Small intestine (tissue), 7 donors: ENCODE measurements around the gene TMIGD1. TPM values are rescaled to one million over a fixed set of nuclear protein-coding genes. Genes with fewer than 3 reads are reported as not detected.
A peak's percentile ranks its signal among the peaks of the same experiment; 100 is the strongest.

Experiments
- DNase-seq, 2 donors: peaks; one replicate each; pipeline versions ENCODE4 v3.0.0 to v3.0.0-alpha.2; 2013
- FAIRE-seq: peaks from 2 replicates; lab custom pipeline; 2012; peaks lifted over from hg19 to GRCh38; lab: Jason Lieb, UNC
- H3K27ac ChIP-seq, 3 donors: one replicate each; pipeline ENCODE4 v1.5.1; 2013; ENCODE audit warnings: low read length in 2 of 3, mild to moderate bottlenecking in 2 of 3, control low read depth in 1 of 3, inconsistent platforms in 1 of 3, low read depth in 1 of 3, moderate library complexity in 1 of 3
- H3K27me3 ChIP-seq, 3 donors: one replicate each; pipeline ENCODE4 v1.6.1; 2013; ENCODE audit warnings: low read length in 3 of 3, inconsistent platforms in 1 of 3; ENCODE audit not compliant: control insufficient read depth in 3 of 3, insufficient read depth in 3 of 3
- H3K36me3 ChIP-seq, 3 donors: one replicate each; pipeline ENCODE4 v1.6.1; 2013; ENCODE audit warnings: low read length in 3 of 3, inconsistent platforms in 1 of 3, low read depth in 1 of 3, mild to moderate bottlenecking in 1 of 3, moderate library complexity in 1 of 3; ENCODE audit not compliant: control insufficient read depth in 3 of 3, insufficient read depth in 2 of 3
- H3K4me1 ChIP-seq, 3 donors: one replicate each; pipeline ENCODE4 v1.6.1; 2013; ENCODE audit warnings: low read length in 2 of 3, inconsistent platforms in 1 of 3, low read depth in 1 of 3, mild to moderate bottlenecking in 1 of 3, moderate library complexity in 1 of 3; ENCODE audit not compliant: control insufficient read depth in 3 of 3, insufficient read depth in 2 of 3
- H3K4me3 ChIP-seq, 3 donors: one replicate each; pipeline ENCODE4 v1.5.1; 2013; ENCODE audit warnings: low read length in 3 of 3, control low read depth in 1 of 3, inconsistent platforms in 1 of 3, low read depth in 1 of 3, mild to moderate bottlenecking in 1 of 3, moderate library complexity in 1 of 3
- H3K9me3 ChIP-seq, 2 donors: one replicate each; pipeline ENCODE4 v1.6.1; 2013; ENCODE audit warnings: low read depth in 1 of 2, low read length in 1 of 2; ENCODE audit not compliant: control insufficient read depth in 2 of 2, insufficient read depth in 1 of 2
- WGBS, 3 donors: extraction: QIAGEN DNeasy Blood & Tissue Kit; methylation state at CpG; one replicate each; pipeline ENCODE4 v1.1.7; 2013; 5-methylcytosine and 5-hydroxymethylcytosine counted together
- polyA plus RNA-seq, 4 donors: library from polyadenylated mRNA; stranded (reverse) in 3 of 4; unstranded in 1 of 4; fragments of 200-250 nt in 3 of 4; fragments of 120-200 nt in 1 of 4; gene quantifications; one replicate each; pipeline versions ENCODE4 v1.2.1 to v1.2.3, GENCODE V29; 2013
- donor health status: healthy with polysubstance abuse.
- donor health status: control.
- donor health status: control.
- donor health status: Bipolar disorder and iron deficiency.
- donor health status: healthy.

TMIGD1 gene
- polyA plus RNA-seq, 4 donors: 0.13 to 134 (median 1.2) TPM

DNA sequence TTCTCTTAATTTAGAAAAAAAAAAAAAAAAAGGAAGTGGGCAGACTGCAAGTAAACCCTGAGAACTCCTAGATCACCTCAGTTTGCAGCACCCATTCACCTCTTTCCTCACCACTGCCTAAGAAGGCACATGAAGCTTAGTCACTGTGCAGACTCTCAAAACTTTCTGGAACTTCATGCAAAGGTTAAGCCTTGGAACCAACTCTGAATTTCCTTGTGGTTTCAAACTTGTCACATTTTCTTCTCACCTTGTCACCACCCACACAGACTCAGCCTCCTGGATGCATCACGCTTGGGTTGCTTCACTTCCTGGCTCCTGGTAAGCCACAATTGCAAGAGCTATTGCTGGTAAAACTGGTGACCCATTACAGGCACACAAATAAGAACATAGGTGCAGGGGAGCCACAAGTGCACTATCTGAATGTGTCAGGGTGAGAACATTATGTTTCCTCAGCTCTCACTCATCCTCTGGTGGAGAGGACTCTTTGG, 29.9 kb upstream of the TMIGD1 start:
- peaks cover 0 to 4% of the 10 kb centered on the region in 2 donors for H3K9me3 ChIP-seq
- FAIRE-seq (no peak), DNase-seq (peak in 1 of 2 donors; percentile 77)
- H3K36me3 ChIP-seq: no peaks in the 10 kb centered on the region
- H3K4me3 ChIP-seq: no peak overlapping the region
- H3K4me1 ChIP-seq: no peaks in the 10 kb centered on the region
- H3K27ac ChIP-seq: no peak overlapping the region
- no peaks in the 10 kb centered on the region for H3K27me3 ChIP-seq
- 47 to 57% (median 56%) methylated on average over 1 of the region's 1 CpG for WGBS, 3 donors

DNA sequence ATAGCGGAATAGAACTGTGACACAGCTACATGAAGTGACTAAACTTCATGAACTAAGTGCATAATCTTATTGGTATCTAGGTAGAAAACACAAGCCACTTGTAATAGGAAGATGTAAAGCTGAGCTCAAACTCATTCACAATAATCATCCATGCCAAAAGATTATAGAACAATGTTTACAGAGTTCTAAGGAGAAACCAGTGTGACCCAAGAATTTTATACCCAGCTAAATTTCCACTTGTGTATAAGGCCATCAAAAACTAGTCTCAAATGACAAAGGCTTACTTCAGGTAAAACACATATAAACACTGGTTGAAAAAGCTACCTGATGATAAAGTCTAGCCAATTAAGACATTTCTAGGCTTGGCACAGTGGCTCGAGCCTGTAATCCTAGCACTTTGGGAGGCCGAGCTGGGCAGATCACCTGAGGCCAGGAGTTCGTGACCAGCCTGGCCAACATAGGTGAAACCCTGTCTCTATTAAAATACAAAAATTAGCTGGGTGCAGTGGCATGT, 28.0 kb upstream of the TMIGD1 start:
- Histone ChIP-seq H3K9me3 (peaks cover 0 to 4% of the 10 kb centered on the region in 2 donors), H3K4me1 (peaks cover 0 to 6% (median 2%) of the 10 kb centered on the region in 3 donors), H3K36me3 (no peaks in the 10 kb centered on the region), H3K27me3 (no peaks in the 10 kb centered on the region), H3K4me3 (no peak overlapping the region), H3K27ac (no peak overlapping the region)
- 97 to 99% (median 99%) methylated on average over 4 of the region's 4 CpGs for WGBS, 3 donors
- DNase-seq (no peak), FAIRE-seq (no peak)

DNA sequence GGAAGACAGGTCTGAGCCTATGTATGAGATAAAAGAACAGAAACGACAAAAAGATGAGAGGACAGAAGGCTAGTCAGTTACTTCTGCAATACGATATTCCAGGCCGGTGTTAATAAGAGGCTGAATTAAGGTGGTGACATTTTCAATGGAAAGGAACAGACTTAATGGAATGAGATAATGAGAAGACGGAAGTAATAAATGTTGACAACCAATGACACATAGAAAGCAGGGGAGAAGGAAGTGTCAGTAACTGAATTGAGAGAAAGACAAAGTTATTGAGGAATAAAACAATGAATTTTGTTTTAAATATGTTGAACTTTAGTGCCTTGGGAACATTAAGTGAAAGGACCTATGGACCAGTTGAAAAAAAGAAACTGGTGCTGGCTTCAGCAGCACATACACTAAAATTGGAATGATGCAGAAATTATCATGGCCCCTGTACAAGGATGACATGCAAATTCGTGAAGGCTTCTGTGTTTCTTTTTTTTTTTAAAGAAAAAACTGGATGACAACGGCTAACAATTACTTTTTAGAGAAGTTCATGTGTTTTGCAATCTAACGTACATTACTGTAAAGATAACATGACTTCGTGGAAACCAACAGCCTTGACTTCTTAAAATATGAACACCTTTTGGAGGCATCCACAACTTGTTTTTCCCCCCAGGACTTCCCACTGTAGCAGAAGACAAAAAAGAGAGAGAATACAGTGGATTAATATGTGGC, 26.4 kb upstream of the TMIGD1 start:
- Histone ChIP-seq H3K27me3 (no peaks in the 10 kb centered on the region), H3K36me3 (no peaks in the 10 kb centered on the region), H3K4me1 (peaks cover 0 to 9% (median 2%) of the 10 kb centered on the region in 3 donors), H3K27ac (no peak overlapping the region), H3K9me3 (peaks cover 0 to 4% of the 10 kb centered on the region in 2 donors), H3K4me3 (no peak overlapping the region)
- WGBS, 3 donors: 70 to 77% (median 76%) methylated on average over 8 of the region's 8 CpGs
- FAIRE-seq: no peak
- no peak for DNase-seq

DNA sequence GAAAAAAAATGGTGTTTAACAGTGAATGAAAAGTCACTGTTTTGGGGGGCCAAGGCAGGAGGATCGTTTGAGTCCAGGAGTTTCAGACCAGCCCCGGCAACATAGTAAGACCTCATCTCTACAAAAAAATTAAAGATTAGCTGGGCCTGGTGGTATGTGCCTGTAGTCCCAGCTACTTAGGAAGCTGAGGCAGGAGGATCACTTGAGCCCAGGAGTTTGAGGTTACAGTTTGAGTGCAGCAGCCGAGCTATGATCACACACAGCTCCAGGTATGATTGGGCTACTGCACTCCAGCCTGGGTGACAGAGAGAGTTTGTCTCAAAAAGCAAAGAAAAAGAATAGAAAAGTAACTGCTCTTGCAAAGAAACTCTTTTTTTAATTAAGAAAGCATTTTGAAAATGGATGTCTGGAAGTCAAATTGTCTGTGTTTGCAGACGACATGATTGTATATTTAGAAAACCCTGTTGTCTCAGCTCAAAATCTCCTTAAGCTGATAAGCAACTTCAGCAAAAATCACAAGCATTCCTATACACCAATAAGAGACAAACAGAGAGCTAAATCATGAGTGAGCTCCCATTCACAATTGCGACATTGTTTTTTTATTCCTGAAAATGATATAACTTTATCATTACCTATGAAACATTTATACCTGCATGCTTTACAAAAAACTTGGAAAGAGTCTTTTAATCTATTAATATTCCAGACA, 24.4 kb upstream of the TMIGD1 start:
- DNase-seq: no peak
- 69 to 75% (median 74%) methylated on average over 5 of the region's 5 CpGs for WGBS, 3 donors
- no peak for FAIRE-seq

DNA sequence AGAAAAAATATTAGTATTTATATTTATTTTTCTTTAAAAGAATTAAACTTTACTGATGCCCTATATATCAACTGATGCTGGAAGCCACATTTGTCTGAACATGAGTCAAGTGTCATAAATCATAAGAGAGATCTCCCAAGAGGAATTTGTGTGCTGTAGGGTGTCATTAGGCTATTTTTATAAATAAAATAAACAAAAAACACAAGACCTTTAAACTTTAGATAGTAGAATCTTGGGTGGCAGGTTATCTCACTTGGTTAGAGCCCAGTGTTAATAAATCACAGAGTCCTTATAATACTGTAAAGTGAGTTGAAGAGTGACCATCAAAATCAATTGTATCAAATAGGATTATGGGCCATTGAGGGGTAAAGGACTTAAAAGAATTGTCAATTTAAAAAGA, 23.6 kb upstream of the TMIGD1 start:
- peak in 1 of 2 donors; percentile 51 for DNase-seq
- no peak overlapping the region for H3K4me3 ChIP-seq
- no peak overlapping the region for H3K27ac ChIP-seq
- peaks cover 0 to 4% of the 10 kb centered on the region in 2 donors for H3K9me3 ChIP-seq
- FAIRE-seq: no peak
- H3K4me1 ChIP-seq: peaks cover 0 to 9% (median 2%) of the 10 kb centered on the region in 3 donors
- H3K27me3 ChIP-seq: peaks cover 0 to 1% (median 0%) of the 10 kb centered on the region in 3 donors
- no peaks in the 10 kb centered on the region for H3K36me3 ChIP-seq

More for the DNA sequence above, 24.4 kb upstream of the TMIGD1 start:
- H3K36me3 ChIP-seq: no peaks in the 10 kb centered on the region
- no peak overlapping the region for H3K27ac ChIP-seq
- H3K9me3 ChIP-seq: peaks cover 0 to 4% of the 10 kb centered on the region in 2 donors
- peaks cover 0 to 9% (median 2%) of the 10 kb centered on the region in 3 donors for H3K4me1 ChIP-seq
- H3K27me3 ChIP-seq: peaks cover 0 to 1% (median 0%) of the 10 kb centered on the region in 3 donors
- H3K4me3 ChIP-seq: no peak overlapping the region

DNA sequence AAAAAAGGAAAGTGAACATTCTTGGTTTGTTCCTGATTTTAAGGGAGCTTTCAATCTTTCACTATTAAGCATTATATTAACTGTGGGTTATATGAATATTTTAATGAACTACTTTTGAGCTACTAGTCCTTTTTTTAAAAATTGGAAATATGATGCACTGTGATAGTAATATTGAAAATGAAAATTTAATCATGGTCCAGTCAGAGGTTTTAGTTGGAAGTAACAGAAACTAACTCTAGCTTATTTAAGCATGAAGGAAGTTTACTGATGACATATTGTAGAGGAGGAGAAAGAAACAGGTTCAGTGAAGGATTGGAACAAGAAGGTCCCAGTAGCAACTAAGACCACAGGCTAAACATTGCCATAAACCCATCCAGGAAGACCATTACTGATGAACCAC, 20.8 kb upstream of the TMIGD1 start:
- Histone ChIP-seq H3K36me3 (no peaks in the 10 kb centered on the region), H3K27me3 (peaks cover 0 to 1% (median 0%) of the 10 kb centered on the region in 3 donors), H3K4me3 (no peak overlapping the region), H3K4me1 (peaks cover 0 to 9% (median 2%) of the 10 kb centered on the region in 3 donors), H3K9me3 (no peaks in the 10 kb centered on the region), H3K27ac (no peak overlapping the region)
- DNase-seq (no peak), FAIRE-seq (no peak)

DNA sequence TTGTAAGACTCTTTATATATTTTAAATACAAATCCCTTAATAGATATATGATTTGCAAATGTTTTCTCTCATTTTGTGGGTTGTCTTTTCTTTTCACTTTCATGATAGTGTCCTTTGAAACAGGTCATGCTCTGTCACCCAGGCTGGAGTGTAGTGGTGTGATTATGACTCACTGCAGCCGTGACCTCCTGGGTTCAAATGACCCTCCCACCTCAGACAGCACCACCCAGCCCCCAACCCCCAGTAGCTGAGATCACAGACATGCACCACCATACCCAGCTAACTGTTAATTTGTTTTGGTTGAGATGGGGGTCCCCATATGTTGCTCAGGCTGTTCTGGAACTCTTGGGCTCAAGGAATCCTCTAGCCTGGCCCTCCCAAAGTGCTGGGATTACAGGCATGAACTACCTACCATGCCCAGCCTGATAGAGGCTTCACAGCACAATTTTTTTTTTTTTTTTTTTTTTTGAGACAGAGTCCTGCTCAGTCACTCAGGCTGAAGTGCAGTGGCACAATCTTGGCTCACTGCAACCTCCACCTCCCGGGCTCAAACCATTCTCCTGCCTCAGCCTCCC, 18.5 kb upstream of the TMIGD1 start:
- H3K9me3 ChIP-seq: no peaks in the 10 kb centered on the region
- 73 to 87% (median 86%) methylated on average over 2 of the region's 2 CpGs for WGBS, 3 donors
- peaks cover 0 to 1% (median 0%) of the 10 kb centered on the region in 3 donors for H3K27me3 ChIP-seq
- H3K4me1 ChIP-seq: peaks cover 0 to 8% (median 2%) of the 10 kb centered on the region in 3 donors
- no peak for FAIRE-seq
- H3K27ac ChIP-seq: no peak overlapping the region
- no peaks in the 10 kb centered on the region for H3K36me3 ChIP-seq
- no peak overlapping the region for H3K4me3 ChIP-seq
- no peak for DNase-seq

DNA sequence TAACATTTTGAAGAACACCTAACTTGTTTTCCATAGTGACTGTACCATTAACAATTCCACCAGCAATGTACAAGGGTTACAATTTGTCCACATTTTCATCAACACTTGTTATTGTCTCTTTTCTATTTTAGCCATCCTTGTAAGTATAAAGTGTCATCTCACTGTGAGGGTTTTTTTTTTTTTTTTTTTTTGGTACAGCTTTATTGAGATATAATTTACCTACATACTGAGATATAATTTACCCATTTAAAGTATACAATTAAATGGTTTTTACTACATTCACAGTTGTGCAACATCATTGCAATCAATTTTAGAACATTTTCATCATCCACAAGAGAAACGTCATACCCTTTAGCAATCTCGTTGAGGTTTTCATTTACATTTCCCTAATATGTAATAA, 17.9 kb upstream of the TMIGD1 start:
- Histone ChIP-seq H3K4me3 (no peak overlapping the region), H3K27me3 (peaks cover 0 to 1% (median 0%) of the 10 kb centered on the region in 3 donors), H3K27ac (no peak overlapping the region), H3K4me1 (peaks cover 0 to 8% (median 0%) of the 10 kb centered on the region in 3 donors), H3K9me3 (no peaks in the 10 kb centered on the region), H3K36me3 (no peaks in the 10 kb centered on the region)
- FAIRE-seq: no peak
- 82 to 93% (median 87%) methylated on average over 2 of the region's 2 CpGs for WGBS, 3 donors
- DNase-seq: no peak
